Measurements from ENCODE around the gene VENTX. TPM values are rescaled to one million over a fixed set of nuclear protein-coding genes. Genes with fewer than 3 reads are reported as not detected.
A peak's percentile ranks its signal among the peaks of the same experiment; 100 is the strongest.

Gene VENTX
- total RNA-seq, 1 experiment from 2014 or later = not detected

- H3K27ac Mint-ChIP-seq (ENCODE audit: unreplicated experiment) = no peak within 1 kb of the TSS
- TF ChIP-seq, protein P1, sequence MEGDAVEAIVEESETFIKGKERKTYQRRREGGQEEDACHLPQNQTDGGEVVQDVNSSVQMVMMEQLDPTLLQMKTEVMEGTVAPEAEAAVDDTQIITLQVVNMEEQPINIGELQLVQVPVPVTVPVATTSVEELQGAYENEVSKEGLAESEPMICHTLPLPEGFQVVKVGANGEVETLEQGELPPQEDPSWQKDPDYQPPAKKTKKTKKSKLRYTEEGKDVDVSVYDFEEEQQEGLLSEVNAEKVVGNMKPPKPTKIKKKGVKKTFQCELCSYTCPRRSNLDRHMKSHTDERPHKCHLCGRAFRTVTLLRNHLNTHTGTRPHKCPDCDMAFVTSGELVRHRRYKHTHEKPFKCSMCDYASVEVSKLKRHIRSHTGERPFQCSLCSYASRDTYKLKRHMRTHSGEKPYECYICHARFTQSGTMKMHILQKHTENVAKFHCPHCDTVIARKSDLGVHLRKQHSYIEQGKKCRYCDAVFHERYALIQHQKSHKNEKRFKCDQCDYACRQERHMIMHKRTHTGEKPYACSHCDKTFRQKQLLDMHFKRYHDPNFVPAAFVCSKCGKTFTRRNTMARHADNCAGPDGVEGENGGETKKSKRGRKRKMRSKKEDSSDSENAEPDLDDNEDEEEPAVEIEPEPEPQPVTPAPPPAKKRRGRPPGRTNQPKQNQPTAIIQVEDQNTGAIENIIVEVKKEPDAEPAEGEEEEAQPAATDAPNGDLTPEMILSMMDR (IDR thresholded peaks at IDR 0.05; ENCODE audit: unreplicated experiment) = no peak
- H3K27me3 Mint-ChIP-seq (ENCODE audit: unreplicated experiment) = no peaks in the 10 kb centered on the region
- peaks cover 34% of the 10 kb centered on the region for H3K36me3 Mint-ChIP-seq (ENCODE audit: insufficient read depth, unreplicated experiment)
- H3K4me1 Mint-ChIP-seq (ENCODE audit: low read depth, unreplicated experiment) = peaks cover 10% of the 10 kb centered on the region
- H3K4me3 Mint-ChIP-seq (ENCODE audit: low read depth, unreplicated experiment) = peak within 1 kb of the TSS; percentile 64
- intact Hi-C loops (cut with micrococcal nuclease; ENCODE audit: unreplicated experiment) = no loop called here
- no peaks in the 10 kb centered on the region for H3K9me3 Mint-ChIP-seq (ENCODE audit: low read depth, unreplicated experiment)
- BruUV-seq (replicated peaks) = no TSS peak
- peak; percentile 74 for DNase-seq
- CTCF ChIA-PET = interaction anchor here (2.1 kb wide), 1 partner anchor 19 kb away, joined by 7 read pairs; no protein-coding TSS in a partner anchor
Observed at GRCh38 chr10:133276435-133277201, 39.0 kb downstream of the VENTX start, which contains the start of gene ADAM8. TSS of gene ADAM8 (minus strand) at chr10:133276868. CDS start at chr10:133276817, 51 bp downstream.

- H3K27ac Mint-ChIP-seq (ENCODE audit: unreplicated experiment) = no peak overlapping the region
- intact Hi-C loops (cut with micrococcal nuclease; ENCODE audit: unreplicated experiment) = no loop called here
- DNase-seq = no peak
- BruUV-seq (replicated peaks) = no TSS peak
- H3K4me1 Mint-ChIP-seq (ENCODE audit: low read depth, unreplicated experiment) = peaks cover 10% of the 10 kb centered on the region
- CTCF ChIA-PET = no interaction called here
- peaks cover 29% of the 10 kb centered on the region for H3K36me3 Mint-ChIP-seq (ENCODE audit: insufficient read depth, unreplicated experiment)
- TF ChIP-seq, protein P1 (IDR thresholded peaks at IDR 0.05; ENCODE audit: unreplicated experiment) = no peak
- H3K9me3 Mint-ChIP-seq (ENCODE audit: low read depth, unreplicated experiment) = no peaks in the 10 kb centered on the region
- no peak overlapping the region for H3K4me3 Mint-ChIP-seq (ENCODE audit: low read depth, unreplicated experiment)
- H3K27me3 Mint-ChIP-seq (ENCODE audit: unreplicated experiment) = no peaks in the 10 kb centered on the region
Observed at GRCh38 chr10:133277277-133277992, 39.8 kb downstream of the VENTX start.

GRCh38 chr10:133277993-133278576 lies 40.4 kb downstream of the VENTX start:
- no TSS peak for BruUV-seq (replicated peaks)
- TF ChIP-seq, protein P1 (IDR thresholded peaks at IDR 0.05; ENCODE audit: unreplicated experiment) = no peak
- H3K4me1 Mint-ChIP-seq (ENCODE audit: low read depth, unreplicated experiment) = peaks cover 10% of the 10 kb centered on the region
- no peak overlapping the region for H3K27ac Mint-ChIP-seq (ENCODE audit: unreplicated experiment)
- CTCF ChIA-PET = no interaction called here
- intact Hi-C loops (cut with micrococcal nuclease; ENCODE audit: unreplicated experiment) = no loop called here
- H3K4me3 Mint-ChIP-seq (ENCODE audit: low read depth, unreplicated experiment) = peak overlapping the region; percentile 44
- DNase-seq = no peak
- no peaks in the 10 kb centered on the region for H3K27me3 Mint-ChIP-seq (ENCODE audit: unreplicated experiment)
- no peaks in the 10 kb centered on the region for H3K9me3 Mint-ChIP-seq (ENCODE audit: low read depth, unreplicated experiment)
- H3K36me3 Mint-ChIP-seq (ENCODE audit: insufficient read depth, unreplicated experiment) = peaks cover 28% of the 10 kb centered on the region

DNA sequence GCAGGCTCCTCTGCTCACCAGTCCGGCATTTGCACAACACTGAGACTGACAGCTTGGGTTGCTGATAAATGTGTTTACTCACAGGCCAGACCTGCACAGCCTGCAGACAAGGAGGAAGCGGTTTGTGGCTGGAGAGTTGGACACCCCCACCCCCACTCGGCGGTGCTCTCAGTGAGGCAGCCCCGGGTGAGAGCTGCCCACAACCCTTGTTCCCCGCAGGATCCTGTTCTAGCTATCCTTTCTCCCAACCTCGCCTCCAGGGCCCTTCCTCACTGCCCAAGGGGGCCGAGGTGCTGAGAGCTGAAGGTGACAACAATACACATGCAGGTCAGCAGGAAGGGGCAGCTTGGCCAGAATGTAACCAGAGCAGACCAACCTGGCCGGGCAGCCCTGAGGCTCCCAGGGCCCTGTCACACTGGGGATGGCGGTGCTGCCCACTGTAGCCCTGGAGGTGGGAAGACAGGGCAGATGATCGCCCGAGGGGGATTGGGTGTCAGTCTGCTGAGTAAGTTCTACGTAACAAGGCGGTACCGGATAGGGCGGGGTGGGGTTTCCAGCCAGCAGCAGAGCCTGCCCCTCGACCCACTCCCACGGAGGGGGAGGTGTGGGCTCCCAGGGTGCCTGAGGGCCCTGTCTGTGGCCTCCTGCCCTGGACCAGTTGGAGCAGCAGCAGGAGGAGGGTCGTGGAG lies 41.1 kb downstream of the VENTX start:
- no peak overlapping the region for H3K27ac Mint-ChIP-seq (ENCODE audit: unreplicated experiment)
- peaks cover 28% of the 10 kb centered on the region for H3K36me3 Mint-ChIP-seq (ENCODE audit: insufficient read depth, unreplicated experiment)
- peaks cover 10% of the 10 kb centered on the region for H3K4me1 Mint-ChIP-seq (ENCODE audit: low read depth, unreplicated experiment)
- TF ChIP-seq, protein P1 (IDR thresholded peaks at IDR 0.05; ENCODE audit: unreplicated experiment) = no peak
- H3K4me3 Mint-ChIP-seq (ENCODE audit: low read depth, unreplicated experiment) = peak overlapping the region; percentile 44
- H3K9me3 Mint-ChIP-seq (ENCODE audit: low read depth, unreplicated experiment) = no peaks in the 10 kb centered on the region
- H3K27me3 Mint-ChIP-seq (ENCODE audit: unreplicated experiment) = no peaks in the 10 kb centered on the region
- intact Hi-C loops (cut with micrococcal nuclease; ENCODE audit: unreplicated experiment) = no loop called here
- peak; percentile 67 for DNase-seq
- CTCF ChIA-PET = no interaction called here
- no TSS peak for BruUV-seq (replicated peaks)

Data from Calu3 (cell line).